NK-92 (cell line): ENCODE data around the gene PRKG1.

Experiments
- DNase-seq: peaks from one replicate; lab custom pipeline; 2025; ENCODE audit not compliant: unreplicated experiment; lab: John Stamatoyannopoulos, UW

The PRKG1 gene

DNA sequence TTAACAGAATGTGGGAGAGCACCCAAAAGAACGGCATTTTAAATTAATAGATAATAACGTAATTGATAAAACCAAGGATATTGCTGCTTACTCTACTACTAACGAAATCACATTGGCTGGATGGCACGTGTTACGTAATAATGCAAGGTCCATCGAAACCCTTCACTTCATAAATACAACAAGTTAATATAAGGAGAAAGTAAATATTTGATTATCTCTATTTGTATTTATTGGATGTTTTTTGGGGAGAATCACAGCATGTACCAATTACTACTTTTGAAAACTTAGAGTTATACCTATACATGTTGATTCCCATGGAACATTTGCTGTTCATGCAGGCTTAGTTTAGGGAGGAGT is 1.6 kb downstream of the PRKG1 start:
- no peak for DNase-seq

DNA sequence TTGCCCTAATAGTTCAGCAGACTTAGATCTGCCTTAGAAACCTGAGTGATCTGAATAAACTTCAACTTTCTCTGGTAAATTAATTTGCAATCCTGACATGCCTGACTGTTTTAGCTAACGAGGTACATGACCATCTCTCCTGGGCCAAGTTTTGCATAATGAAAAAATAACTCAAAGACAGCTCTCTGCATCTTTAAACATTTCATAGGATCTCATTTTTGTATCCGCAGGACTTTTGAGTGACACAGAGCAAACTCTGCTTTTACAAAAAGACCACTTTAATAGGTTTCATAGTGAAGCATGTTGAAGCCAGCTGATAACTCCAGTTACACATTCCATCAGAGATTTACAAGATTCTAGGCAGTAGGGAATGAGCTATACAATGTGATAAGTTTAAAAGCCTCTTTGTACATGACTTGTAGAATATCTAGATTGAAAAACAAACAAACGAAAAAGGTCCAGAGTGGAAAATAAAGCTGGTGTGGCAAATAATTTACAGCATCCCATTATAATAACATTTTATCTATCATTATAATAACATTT is 2.1 kb downstream of the PRKG1 start:
- DNase-seq, result no peak

DNA sequence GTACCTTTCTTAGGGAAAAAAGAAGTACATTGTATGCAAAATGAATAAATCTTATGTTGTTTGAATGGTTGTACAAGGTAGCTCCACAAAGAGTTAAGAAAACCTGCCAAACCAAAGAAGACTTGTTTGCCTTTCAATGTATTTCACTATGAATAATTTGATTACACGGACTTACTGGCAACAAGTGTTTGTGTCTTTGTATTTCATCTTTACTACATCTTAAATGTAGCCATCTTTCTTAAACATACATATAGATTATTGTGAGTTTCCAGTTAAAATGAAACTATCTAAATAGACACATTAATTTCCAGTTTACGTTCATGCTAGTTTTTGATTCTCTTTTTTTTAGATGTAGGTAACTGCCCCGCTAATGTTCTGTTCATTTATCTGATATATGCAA is 2.8 kb downstream of the PRKG1 start:
- no peak for DNase-seq

DNA sequence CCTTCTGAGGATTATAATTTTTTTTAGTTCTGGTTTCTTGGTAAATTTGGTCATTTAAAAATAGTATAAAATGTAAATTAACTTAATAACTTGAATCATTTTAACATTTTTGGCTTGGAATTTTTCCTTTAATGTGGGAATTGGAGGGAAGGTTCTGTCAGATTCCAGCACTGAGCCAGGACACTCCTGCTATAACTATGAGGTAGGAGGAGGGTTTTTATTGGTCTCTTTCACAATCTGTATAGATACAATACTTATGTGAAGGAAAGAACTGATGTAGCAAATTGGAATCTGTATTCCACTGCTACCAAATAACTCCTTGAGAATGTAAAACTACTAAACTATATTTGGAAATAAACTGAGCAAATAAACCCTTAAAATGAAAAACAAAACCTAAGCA is 3.2 kb downstream of the PRKG1 start:
- no peak for DNase-seq

DNA sequence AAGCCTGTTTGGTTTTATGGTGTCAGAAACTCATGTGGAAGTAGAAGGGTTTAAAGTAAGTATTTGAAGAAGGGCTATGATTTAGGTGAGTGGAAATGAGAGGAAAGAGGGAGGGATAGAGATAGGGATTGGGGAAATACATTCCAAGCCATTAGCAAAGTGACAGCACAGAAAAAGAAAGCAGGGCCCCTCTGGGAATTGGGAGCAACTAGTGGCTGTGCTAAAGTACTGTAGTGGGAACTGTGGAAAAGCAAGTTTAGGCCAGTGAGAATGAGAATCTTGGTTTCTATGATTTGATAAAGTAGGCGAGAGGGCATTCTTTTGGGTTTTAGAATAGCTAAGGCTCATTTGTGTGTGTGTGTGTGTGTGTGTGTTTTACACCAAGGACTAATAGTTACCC is 5.0 kb downstream of the PRKG1 start:
- DNase-seq, result no peak

DNA sequence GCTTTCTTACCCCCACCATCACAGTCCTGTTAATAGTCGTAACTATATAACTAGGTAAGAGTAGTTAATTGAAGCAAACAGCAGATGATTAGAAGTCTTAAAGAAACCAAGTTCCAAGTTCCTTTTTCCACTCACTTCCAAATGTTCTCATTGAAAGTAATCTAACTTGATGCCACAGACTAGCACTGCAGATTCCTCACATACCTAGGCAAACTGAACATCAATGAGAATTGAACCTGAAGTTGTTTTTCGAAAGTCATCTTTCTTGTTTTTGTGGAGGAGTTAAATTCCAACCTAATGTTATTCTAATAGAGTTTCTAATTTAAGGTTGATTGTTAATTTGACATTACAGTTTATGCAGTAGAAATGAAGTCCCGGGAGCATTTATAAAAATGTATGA is 5.5 kb downstream of the PRKG1 start:
- no peak for DNase-seq

DNA sequence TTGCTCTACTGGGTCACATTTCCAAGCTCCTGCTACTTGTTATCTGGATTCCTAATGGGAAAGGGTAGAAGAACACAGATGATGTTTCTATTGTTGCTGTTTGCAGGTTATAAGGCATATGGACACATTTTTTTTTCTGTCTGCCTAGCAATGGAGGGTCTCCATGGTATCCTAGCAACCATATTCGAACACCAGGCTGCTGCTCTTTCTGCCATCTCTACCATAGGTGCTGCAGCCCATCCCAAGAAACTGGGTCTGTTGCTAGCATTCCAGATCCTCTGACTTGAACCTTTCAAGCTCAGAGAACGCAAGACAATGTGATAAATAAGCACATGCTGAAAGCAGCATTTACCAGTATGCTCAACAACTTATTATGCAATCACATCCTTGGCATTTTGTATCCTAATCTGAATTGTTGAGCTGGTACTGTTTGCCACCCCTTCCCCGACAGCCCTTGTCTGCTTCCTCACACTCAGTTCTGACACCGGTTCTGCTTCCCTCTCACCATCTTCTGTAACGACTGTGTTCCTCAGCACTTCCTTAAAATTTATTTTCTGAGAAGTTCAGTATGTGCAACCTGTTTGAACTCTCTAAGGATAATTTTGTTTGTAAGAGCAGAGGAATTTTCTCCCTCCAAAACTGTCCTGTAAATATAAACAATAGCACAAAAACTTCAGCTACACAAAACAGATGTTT is 6.2 kb downstream of the PRKG1 start:
- DNase-seq, result no peak

DNA sequence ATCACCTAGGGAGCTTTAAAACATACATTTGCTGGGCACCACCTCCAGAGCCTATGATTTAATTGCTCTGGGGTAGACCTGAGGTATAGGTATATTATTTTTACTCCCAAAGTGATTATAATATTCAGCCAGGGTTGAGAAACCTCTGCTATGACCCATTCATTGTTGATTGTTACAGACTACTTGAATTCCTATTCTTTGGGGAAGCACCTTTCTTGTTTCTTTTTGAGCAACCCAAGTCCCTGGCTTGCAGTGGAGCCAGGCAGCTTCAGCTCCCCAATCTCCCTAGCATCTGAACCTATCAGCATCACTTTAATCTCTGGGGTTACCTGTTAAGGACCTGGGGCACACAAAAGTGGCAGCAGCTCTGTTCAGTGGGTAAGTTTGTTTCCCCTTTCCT is 8.6 kb downstream of the PRKG1 start:
- no peak for DNase-seq

DNA sequence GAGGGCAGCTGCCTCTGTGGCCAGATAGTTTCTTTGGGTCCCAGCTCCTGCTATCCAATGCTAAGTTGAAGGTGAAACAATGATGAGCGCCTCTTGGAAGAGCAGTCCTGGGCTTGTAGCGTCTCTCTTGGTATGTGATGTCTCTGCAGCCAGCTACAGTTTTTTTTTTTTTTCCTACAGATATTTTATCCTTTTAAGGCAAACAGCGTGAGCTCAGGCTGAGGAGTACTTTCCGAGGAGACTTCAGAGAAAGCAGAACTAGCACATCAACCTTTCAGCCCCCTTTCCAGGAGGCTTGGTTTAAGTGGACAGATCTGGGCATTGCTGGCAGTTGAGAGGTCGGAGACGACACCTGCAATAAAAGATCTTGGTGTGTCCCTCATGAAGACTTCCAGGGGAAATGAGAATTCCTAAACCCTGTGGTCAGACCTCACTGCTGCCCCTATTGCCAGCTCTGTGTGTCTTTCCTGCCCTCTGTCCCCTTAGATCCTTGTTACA is 9.1 kb downstream of the PRKG1 start:
- no peak for DNase-seq

DNA sequence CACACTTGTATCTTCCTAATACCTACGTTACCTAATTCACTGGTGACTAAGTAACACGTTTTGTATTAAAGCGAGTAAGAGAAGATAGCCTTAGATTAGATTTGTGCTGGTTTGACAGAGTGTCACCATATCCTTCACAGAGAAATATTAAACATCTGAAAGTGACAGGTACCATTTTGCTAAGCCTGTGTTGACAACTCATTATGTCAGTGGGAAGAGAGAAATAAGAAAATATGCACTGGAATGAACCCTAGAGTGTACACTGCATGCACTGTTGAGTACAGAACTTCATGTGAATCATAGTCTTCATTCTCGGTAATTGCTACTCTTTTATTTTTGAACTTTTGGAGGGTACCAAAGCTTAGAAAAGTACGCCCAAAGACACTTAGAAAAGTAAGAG is 10.9 kb downstream of the PRKG1 start:
- DNase-seq, result no peak

DNA sequence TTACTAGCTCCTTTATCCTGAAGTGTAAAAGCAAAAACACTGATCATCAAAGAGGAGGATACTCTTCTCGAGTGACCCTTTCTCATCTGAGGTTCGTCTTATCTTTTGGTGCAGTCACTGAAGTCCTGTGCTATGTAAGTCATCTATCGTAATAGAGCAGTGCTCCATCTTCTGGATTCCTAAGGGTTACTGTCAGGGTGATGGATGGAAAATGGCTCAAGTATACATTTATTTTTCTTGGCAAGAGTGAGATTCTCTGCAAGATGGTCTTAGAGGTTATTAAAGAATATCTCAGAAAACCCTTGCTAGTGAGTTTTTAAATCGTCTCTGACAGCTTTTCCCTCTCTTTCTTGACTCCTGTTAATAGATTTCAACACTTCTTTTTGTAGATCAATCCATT is 12.4 kb downstream of the PRKG1 start:
- no peak for DNase-seq

DNA sequence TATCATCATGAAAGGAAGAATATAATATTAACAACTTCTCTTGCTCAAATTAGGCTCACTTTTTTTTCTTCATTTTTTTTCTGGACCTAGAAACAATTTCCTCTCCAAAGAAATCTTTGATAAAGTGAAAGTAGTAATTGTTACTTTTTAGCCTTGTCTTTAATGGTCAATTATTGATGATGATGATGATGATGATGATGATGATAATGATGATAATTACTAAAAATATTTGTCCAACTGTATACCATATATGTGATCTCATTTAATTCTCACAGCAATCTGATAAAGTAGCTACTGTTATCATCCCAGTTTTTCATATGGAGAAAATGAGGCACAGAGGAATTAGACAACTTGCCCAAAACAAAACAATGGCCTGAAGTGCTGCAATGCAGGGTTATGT is 12.8 kb downstream of the PRKG1 start:
- no peak for DNase-seq

DNA sequence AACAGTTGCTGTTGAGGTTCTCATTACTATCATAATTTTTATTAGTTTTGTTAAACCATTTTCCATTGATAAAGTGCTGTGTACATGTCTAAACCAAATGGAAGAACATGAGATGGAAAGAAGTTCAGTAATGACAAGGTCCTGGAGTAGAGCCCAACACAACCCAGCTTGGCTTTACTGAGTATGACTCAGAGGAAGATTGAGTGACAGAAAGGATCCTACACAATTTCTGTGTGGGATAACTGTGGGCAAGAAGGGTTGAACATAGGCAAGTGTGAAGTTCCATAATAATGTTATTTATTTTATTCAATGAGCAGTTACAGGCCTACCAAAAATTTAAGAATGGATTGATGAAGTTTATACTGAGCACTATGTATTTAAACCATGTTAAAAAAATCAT is 15.9 kb downstream of the PRKG1 start:
- no peak for DNase-seq

DNA sequence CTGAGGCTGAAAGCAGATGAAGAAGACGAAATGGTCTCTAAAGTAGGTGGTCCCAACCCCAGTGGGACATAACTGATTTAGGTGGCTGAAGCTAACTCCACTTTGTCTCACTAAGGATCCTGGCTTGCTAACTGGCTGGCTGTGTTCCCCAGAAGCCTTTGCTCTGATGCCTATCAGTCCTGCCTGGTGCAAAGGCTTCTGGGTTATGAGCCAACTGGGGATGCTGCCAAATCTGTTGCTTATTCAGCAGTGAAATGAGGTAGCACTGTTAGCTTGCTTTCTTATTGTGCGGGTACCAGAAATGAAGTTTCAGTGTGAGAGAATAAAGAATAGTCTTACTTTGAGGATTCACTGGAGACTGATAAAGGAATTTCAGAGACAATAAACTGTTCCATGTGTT is 18.1 kb downstream of the PRKG1 start:
- DNase-seq, result no peak

DNA sequence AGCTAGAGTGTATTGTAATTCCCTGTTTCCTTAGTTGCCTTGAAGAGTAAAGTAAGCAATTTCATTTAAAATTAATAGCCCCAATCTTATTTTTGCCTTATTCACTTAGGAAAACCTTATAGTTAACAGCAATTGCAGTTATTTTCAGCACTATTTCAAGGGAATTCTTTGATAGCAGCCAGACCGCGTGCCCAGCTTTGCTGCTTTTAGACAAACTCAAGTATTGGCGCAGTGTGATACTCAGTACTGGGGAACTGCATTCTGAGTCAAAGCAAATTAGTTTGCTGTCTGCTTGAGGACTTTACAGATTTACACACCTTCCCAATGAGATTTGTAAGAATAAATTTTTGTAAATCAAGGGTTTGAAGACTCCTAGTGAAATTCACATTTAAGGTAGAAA is 21.2 kb downstream of the PRKG1 start:
- no peak for DNase-seq

DNA sequence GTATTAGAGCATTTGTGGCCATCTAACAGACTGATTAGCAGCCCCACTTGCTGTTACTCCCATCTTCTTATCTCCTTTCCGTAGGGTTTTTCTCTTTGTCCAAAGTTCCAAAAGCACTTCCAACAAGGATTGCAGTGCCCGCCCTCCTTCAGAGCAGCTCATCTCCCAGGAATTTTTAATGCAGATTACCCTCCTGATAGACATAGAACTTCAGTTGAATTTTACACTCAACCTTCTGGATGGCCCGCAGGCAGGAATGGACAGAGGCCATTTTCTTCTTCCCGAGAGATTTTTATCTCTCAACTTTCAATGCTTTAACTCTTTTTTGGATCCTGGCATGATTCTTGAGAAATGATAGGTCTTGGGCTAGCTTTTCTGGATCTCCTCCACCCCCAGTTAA is 23.3 kb downstream of the PRKG1 start:
- no peak for DNase-seq

DNA sequence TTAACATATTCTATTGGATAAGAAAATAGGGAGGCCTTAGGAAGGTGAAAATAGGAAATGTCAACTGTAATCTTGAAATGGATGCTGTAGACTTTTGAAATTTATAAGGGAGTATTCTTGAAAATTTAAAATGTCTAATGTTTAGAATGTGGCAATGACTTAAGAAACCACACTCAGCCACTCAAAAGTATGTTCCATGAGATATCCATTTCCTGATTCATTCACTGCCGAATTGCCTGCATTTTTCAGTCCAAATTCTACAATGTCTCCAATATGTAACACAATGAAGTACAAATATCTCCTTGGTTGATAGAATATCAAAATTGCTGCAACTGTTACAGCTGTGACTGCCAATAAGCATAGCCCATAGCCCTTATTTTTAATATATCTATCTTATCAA is 25.9 kb downstream of the PRKG1 start:
- DNase-seq, result no peak

DNA sequence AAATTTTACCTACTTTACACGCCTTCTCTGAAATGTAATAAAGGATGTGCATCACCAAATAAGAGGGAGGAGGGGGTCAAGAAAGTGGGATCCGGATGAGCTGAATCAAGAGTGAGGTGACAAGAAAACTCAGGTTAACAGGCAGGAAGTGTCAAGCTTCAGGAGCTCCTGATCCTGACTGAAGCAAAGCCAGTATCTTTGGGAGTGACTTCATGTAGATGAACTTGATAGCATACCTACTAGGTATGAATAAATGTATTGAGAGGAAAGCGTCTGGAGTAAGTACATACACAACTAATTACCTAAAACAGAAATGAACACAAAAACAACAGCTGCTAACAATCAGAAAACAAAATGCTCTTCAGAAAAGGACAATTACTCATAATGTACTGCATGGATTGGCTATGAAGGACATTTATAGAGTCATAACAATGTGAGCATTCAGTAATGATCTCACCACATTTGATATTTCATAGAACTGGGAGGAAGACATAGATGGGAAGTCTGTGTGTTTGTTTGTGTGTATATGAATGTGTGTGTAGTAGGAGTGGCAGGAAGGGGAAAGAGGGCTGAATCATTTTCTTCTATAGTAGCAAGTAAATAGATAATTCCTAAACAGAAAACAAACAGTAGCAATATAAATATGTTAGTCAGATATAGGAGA is 29.4 kb downstream of the PRKG1 start:
- DNase-seq, result no peak

DNA sequence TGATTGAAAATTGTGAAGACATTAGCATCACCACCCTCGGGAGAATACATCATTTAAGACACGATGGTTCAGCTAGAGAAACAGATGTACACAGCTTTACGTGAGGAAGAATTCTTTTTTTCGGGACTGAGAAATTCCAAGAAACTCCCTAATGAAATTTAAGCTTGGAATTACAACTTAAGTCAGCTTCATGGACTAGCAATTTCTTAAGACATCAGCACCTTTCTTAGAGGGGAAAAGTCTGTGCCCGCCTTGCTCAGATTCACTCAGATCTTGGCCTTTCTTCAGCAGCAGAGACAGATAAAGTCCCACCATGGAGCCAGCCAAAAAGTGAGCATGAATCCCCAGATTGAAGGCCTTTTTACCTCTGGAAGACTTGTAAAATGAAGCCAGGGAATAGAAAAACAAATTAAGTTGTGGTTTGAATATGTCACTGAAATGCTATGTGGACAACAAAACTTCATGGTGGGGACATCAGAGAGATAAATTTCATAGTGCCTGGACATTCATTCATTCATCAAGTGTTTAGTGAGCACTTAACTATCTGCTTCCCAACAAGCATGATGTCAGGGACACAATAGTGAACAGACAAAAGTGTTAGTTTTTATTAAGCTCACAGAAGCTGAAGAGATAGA is 32.1 kb downstream of the PRKG1 start:
- no peak for DNase-seq

DNA sequence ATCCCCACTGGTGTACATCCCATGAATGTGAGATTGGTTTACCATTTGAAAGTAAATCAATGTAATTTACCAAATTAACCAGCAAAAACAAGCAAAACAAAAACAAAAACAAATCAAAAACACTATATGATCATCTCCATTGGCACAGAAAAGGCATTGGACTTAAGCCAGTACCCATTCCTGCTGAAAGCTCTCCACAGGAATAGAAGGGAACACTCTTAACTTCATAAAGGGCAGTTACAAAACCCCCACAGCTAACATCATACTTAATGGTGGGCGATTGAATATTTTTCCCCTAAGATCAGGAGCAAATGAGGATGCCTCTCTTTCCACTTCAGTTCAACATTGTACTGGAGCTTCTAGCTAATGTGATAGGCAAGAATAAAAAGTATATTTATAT is 34.1 kb downstream of the PRKG1 start:
- DNase-seq, result no peak

DNA sequence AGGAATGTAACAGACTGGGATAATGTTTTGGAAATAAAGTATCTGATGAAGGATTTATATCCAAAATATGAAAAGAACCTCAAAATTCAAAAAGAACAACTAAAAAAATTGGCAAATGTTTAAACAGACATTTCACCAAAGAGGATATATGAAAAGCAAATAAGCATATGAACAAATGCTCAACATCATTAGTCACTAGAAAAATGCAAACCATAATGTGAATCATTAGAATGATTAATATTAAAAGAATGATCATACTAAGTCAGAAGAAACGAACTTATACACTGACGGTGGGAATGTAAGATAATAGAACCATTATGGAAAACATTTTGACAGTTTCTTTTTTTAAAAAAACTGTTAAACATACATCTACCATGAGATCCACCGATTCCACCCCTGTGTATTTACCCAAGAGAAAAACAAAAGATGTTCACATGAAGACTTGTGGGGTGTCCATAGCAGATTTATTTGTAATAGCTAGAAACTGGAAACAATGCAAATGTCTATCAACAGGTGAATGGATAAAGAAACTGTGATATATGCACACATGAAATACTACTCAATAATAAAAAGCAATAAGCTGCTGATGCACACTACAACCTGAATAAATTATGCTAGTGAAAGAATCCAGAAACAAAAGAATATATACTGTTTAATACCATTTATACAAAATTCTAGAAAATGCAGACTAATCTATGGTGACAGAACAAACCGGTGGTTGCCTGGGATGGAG is 35.7 kb downstream of the PRKG1 start:
- DNase-seq, result no peak

DNA sequence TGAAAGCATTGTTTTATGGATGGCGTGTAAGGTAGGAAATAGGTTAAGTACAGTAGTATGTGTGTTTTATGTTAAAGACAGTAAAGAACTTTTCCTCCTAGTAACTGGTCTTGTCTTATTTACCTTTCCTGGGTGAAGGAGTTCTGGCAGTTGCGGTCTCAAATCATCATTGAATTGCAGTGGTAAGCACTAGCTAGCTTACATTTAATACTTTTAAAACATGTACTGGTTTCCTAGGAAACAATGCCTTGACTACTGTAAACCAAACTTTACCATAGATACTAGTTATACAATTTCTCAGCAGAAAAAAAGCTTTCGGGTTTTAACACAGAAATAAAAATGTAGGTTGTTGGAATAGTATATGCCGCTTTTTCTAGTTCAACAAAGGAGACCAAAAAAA is 37.7 kb downstream of the PRKG1 start:
- no peak for DNase-seq
